K562 (cell line): ENCODE data around the gene TMEM121. TPM values are rescaled to one million over a fixed set of nuclear protein-coding genes. Genes with fewer than 3 reads are reported as not detected.

Source experiments
- ATAC-seq: fragments of 200-7000 bp; cut with Tn5 transposase; 3 replicates; pipeline ENCODE4 v1.9.1; 2020; ENCODE audit warnings: moderate library complexity
- BruUV-seq: library from RNA; stranded (reverse); fragments of 400-500 nt; replicated peaks from 2 replicates; lab custom pipeline; 2021; lab: Mats Ljungman, UMichigan
- CTCF ChIA-PET: fragments of 300-600 bp; formaldehyde crosslinking; extraction: SDS; loops from one replicate; lab custom pipeline; 2021; ENCODE audit warnings: low intra/inter-chr PET ratio; lab: Yijun Ruan, JAX
- POLR2A ChIA-PET: fragments of 300-600, 350-650 bp; sonication (Branson Sonifier 250); formaldehyde crosslinking; extraction: SDS; loops from one replicate; lab custom pipeline; 2021; ENCODE audit warnings: antibody characterized with exemption, inconsistent platforms; lab: Yijun Ruan, JAX
- DNase-seq, 4 experiments: peaks; one replicate each; pipeline versions ENCODE4 v3.0.0 to v3.0.0-alpha.2; 2011 to 2018; ENCODE audit warnings: low spot score in 3 of 4, mixed read lengths in 3 of 4; ENCODE audit errors: extremely low read depth in 1 of 4
- FAIRE-seq: peaks from 2 replicates; lab custom pipeline; 2011; peaks lifted over from hg19 to GRCh38; lab: Jason Lieb, UNC
- H2AFZ ChIP-seq: 2 replicates; pipeline ENCODE4 v1.6.0; 2011; ENCODE audit warnings: low read depth, low read length, control low read depth, inconsistent platforms
- H3K27ac ChIP-seq: fragments of 200-600 bp; 3 replicates; pipeline ENCODE4 v1.8.0; 2011; ENCODE audit warnings: low read depth, mild to moderate bottlenecking, control low read depth, inconsistent platforms, low read length, moderate library complexity, mixed read lengths; ENCODE audit errors: extremely low read depth
- H3K27me3 ChIP-seq, 2 experiments: fragments of 300-600 bp in 1 of 2; 2 replicates in 1 of 2; 3 replicates in 1 of 2; pipeline versions ENCODE4 v1.6.0 to v1.8.0; 2011; ENCODE audit warnings: inconsistent platforms in 2 of 2, low read length in 2 of 2, mild to moderate bottlenecking in 1 of 2, mixed read lengths in 1 of 2, moderate library complexity in 1 of 2; ENCODE audit not compliant: control insufficient read depth in 2 of 2, insufficient read depth in 2 of 2
- H3K36me3 ChIP-seq: fragments of 300-600 bp; 3 replicates; pipeline ENCODE4 v1.8.0; 2011; ENCODE audit warnings: mild to moderate bottlenecking, low read length, inconsistent platforms; ENCODE audit not compliant: control insufficient read depth, insufficient read depth
- H3K4me1 ChIP-seq, 2 experiments: fragments of 200-600 bp in 1 of 2; replicated peaks in 1 of 2; 2 replicates in 1 of 2; 3 replicates in 1 of 2; pipeline versions ENCODE4 v1.5.1 to v1.8.0; 2011; ENCODE audit warnings: inconsistent platforms in 2 of 2, low read length in 2 of 2, mild to moderate bottlenecking in 1 of 2, mixed read lengths in 1 of 2, moderate library complexity in 1 of 2; ENCODE audit not compliant: control insufficient read depth in 2 of 2, insufficient read depth in 2 of 2
- H3K4me2 ChIP-seq: 2 replicates; pipeline ENCODE4 v1.6.1; 2011; ENCODE audit warnings: low read length, control low read depth, inconsistent platforms, mixed read lengths; ENCODE audit not compliant: insufficient read depth
- H3K4me3 ChIP-seq: fragments of 200-600 bp; sonication (generic), shearing (Covaris generic); 2 replicates; pipeline ENCODE4 v1.5.1; 2016; ENCODE audit warnings: control low read depth, inconsistent platforms
- H3K79me2 ChIP-seq: fragments of 200-600 bp; 3 replicates; pipeline ENCODE4 v1.8.0; 2011; ENCODE audit warnings: low read length, inconsistent platforms; ENCODE audit not compliant: control insufficient read depth, insufficient read depth
- H3K9ac ChIP-seq, 2 experiments: 2 replicates each; pipeline versions ENCODE4 v1.6.0 to v1.6.1; 2011; ENCODE audit warnings: low read depth in 2 of 2, low read length in 2 of 2, control low read depth in 1 of 2, inconsistent platforms in 1 of 2, mild to moderate bottlenecking in 1 of 2, mixed read lengths in 1 of 2; ENCODE audit not compliant: insufficient read depth in 1 of 2
- H3K9me1 ChIP-seq: one replicate; pipeline ENCODE4 v1.6.0; 2011; ENCODE audit warnings: inconsistent platforms, mild to moderate bottlenecking, low read length, moderate library complexity; ENCODE audit not compliant: control insufficient read depth, insufficient read depth
- H3K9me3 ChIP-seq: replicated peaks from 2 replicates; pipeline ENCODE4 v1.5.1; 2011; ENCODE audit warnings: low read depth, low read length, inconsistent platforms; ENCODE audit not compliant: control insufficient read depth, insufficient read depth
- H4K20me1 ChIP-seq: replicated peaks from 2 replicates; pipeline ENCODE4 v1.6.1; 2011; ENCODE audit warnings: low read length, inconsistent platforms, mixed read lengths; ENCODE audit not compliant: control insufficient read depth, insufficient read depth
- ARID2 ChIP-seq: fragments of 450-650 bp; IDR thresholded peaks from 2 replicates; pipeline ENCODE4 v1.6.1; 2017; ENCODE audit warnings: antibody characterized with exemption, mild to moderate bottlenecking
- PRDM10 ChIP-seq: fragments of 450-650 bp; IDR thresholded peaks from 2 replicates; pipeline ENCODE4 v1.6.1; 2018; ENCODE audit not compliant: partially characterized antibody
- WGBS: fragments of 100-300 bp; shearing (Covaris generic); methylation state at CpG from one replicate; pipeline ENCODE4 v1.1.6; 2016; ENCODE audit warnings: low coverage, mixed read lengths; ENCODE audit not compliant: insufficient coverage; ENCODE audit errors: missing lambda C conversion rate; 5-methylcytosine and 5-hydroxymethylcytosine counted together
- in situ Hi-C: fragments of 300-500 bp; cut with MboI; formaldehyde crosslinking; loops from 4 replicates; pipeline ENCODE4 v1.15.0; 2018; ENCODE audit warnings: inconsistent platforms, mixed read lengths
- intact Hi-C: fragments of 100-400 bp; cut with micrococcal nuclease; formaldehyde crosslinking; loops from 2 replicates; pipeline ENCODE4 v1.14.2; 2022
- polyA plus RNA-seq, 8 experiments: library from polyadenylated mRNA; depleted of rRNA in 4 of 8; stranded (reverse) in 5 of 8; unstranded in 3 of 8; fragments of >200 nt; fragmentation: Nextera tagmentation in 2 of 8; fragmentation: Illumina TruSeq in 1 of 8; extraction: Ambion mirVana in 2 of 8; extraction: Trizol in 1 of 8; gene quantifications; 2 replicates each; pipeline versions ENCODE4 v1.2.1 to v1.2.3, GENCODE V29; 2011 to 2014; ENCODE audit warnings: inconsistent platforms in 1 of 8, missing spikeins in 1 of 8
- total RNA-seq, 7 experiments: library from RNA; depleted of rRNA in 6 of 7; stranded (reverse); fragments of >200 nt in 6 of 7; fragmentation: Illumina TruSeq in 2 of 7; extraction: Trizol in 2 of 7; gene quantifications; 2 replicates each; pipeline versions ENCODE4 v1.2.1 to v1.2.3, GENCODE V29; 2011 to 2021; ENCODE audit warnings: low replicate concordance in 1 of 7

The TMEM121 gene
- total and polyA plus RNA-seq, 9 of the 15 experiments (the other 6 are each of a cell fraction or from before 2014, with no cell fraction given): 0.31 to 0.36 TPM; not detected in 7

DNA sequence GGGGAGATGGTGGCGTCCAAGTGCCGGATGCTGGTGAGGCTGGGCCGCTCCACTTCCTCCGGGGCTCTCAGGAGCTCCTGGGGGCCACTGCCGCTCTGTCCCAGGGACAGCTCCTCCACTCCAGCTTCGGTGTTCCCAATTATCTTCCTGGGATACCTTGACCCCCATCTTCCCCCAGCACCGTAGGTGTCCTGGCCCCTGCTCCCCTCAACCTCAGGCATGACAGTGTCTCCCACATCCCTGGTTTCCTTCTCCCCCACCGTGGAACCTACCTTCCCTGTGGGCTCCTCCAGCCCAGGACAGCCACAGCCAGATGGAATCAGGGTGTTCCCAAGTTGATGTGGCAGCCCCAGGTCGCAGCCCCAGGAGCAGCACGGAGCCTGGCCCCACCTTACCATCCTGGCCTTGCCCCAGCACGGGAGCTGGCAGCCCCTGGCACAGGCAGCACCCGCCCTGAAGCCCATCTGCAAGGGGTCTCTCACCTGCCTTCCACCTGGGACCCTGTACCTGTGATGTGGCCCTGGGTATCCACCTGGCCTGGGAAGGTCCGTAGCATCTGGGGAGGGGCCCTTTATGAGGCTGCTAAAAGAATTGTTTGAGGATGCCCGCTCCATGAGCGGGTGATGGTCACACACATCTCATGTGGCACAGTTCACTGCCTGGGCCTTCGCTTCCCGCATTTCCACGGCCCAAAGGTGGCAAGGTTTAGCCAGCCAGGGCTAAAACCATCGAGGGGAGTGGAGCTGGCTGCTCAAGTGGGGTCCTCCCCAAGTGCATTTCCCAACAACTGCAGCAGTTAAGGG lies 4.1 kb downstream of the TMEM121 start:
- in situ Hi-C loops: no loop called here
- ChIA-PET CTCF (no interaction called here), POLR2A (interaction anchor here (0.6 kb wide), 1 partner anchor 188 kb away, joined by 3 read pairs; no protein-coding TSS in a partner anchor)
- Histone ChIP-seq H3K4me1 (peaks cover 0 to 59% of the 10 kb centered on the region in 2 experiments; a peak in 2 of 5 replicates), H3K79me2 (no peaks in the 10 kb centered on the region), H3K27ac (no peak overlapping the region), H3K4me3 (no peak overlapping the region), H3K9ac (no peak overlapping the region; a peak in 1 of 4 replicates)
- FAIRE-seq: no peak
- TF ChIP-seq ARID2 (no peak), PRDM10 (peak; percentile 6)
- TF ChIP-seq, all 486 proteins: peak for 1
- ATAC-seq (no peak), DNase-seq (peak in 1 of 4 experiments; percentile 19)
- Histone ChIP-seq H3K4me2 (no peak overlapping the region), H3K9me3 (no peaks in the 10 kb centered on the region), H2AFZ (no peak overlapping the region), H3K27me3 (peaks cover 2 to 36% of the 10 kb centered on the region in 2 experiments; a peak in 2 of 5 replicates), H3K9me1 (no peaks in the 10 kb centered on the region), H3K36me3 (no peaks in the 10 kb centered on the region), H4K20me1 (no peaks in the 10 kb centered on the region)
- intact Hi-C loops: loop anchor here (5.0 kb wide), 1 partner anchor 158 kb away; no protein-coding TSS in a partner anchor
- BruUV-seq: no TSS peak
- 5% methylated on average over 13 of the region's 19 CpGs for WGBS
